NCI-H524 (cell line): ENCODE results near the gene ANKRD60.
A peak's percentile ranks its signal among the peaks of the same experiment; 100 is the strongest.

ENCODE experiments used
- DNase-seq, 2 experiments: peaks; one replicate each; lab custom pipeline; 2025; lab: John Stamatoyannopoulos, UW

The ANKRD60 gene, protein sequence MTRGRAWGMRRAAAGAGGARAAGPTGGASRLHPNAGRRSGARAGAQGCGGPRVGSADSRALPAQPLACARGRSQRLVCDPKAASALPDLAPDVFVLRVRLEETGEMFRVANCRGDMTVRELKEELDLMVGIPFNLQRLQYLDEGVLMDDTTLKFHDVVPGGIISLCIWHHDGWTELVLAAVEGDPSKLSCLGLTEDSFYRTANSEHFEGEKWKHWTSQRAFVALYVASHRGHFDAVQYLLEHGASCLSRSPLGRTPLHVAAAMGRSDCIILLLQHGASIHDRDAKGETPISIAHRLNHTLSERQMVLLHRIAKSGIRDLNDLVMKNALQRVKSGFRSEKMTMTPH

DNA sequence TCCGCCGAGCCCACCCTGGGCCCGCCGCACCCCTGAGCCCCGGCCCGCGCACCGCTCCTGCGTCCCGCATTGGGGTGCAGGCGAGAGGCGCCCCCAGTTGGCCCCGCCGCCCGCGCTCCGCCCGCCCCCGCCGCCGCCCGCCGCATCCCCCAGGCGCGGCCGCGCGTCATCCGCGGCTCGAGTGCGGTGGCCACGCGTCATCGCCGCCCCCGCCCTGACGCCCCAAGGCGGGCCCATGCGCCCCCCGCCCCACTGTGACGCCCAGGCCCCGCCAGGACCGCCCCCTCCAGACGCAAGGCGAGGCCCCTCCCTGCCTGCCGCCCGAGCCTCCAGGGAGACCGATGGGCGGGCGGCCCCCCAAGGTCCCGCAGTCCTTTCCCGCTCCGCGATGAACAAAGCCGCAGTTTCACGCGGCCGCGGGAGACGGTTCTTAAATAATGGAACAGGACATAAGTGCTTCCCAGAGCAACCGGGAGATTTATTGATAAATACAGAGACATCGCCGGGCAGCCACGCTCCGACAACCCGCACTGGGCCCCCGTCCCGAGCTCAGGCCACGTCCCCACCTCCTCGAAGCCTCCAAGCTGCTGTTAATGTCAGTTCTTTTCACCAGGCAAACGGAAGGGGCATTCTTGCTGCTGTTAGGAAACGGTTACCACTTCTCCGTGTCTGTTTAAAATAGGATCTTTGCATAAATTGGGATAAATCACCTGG lies at the start of gene ANKRD60:
Gene ANKRD60 (minus strand): TSS at position 170 of the 714 bp plus-strand sequence. CDS start 0 bp downstream, at position 170.
- DNase-seq, result peak; percentile 29 to 50

DNA sequence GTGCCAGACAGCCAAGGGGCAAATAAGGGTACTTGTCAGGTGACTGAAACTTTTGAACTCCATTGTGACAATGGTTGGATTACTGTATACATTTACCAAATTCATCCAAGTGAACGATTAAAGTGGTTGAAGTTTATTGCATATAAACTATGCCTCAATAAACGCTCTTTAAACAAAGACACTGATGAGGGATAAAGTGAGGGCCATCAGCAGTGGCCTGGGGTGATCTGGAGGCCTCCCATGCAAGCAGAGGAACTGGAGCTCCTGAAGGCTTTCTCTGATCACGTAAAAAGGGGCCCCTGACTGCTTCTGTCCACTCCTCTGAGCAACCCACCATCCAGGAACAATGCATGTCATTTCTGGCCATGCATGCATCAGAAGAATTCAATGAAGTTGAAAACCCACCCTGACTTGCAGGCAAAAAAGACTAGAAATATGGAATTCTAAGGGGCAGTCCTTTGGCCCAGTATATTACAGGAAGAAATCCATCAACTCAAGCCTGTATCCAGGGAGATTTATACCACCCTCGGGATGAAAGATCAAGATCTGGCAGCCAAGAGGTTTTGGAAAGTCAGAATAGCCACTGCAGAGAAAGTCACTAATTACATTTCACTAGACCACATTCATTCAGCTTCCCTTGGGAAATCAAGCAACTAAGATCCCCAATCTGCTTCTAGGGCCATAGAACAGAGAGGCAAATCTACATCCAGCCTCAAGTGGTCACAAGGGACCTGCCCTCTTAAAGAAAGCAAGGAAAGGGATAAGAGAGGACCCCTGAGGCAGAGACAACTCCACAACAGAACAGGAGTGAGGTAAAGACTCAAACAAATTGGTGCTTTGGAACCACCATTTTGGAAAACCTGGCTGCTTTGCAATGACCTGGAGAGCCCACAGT lies 49.4 kb upstream of the ANKRD60 start:
- DNase-seq, result peak; percentile 8 to 46

DNA sequence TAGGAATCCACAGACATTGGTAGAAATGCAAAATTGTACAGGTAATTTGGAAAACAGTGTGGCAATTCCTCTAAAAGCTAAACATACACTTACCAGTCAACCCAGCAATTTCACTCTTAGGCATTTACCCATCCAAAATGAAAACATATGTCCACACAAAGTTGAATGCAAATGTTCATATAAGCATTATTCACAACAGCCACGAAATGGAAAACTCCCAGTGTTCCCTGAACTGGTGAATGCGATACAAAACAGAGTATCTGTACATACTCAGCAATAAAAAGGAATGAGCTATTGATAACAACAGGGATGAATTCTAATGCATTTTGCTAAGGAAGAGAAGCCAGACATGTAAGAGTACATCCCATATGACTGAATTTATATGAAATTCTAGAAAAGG lies 48.7 kb upstream of the ANKRD60 start:
- DNase-seq, result no peak

DNA sequence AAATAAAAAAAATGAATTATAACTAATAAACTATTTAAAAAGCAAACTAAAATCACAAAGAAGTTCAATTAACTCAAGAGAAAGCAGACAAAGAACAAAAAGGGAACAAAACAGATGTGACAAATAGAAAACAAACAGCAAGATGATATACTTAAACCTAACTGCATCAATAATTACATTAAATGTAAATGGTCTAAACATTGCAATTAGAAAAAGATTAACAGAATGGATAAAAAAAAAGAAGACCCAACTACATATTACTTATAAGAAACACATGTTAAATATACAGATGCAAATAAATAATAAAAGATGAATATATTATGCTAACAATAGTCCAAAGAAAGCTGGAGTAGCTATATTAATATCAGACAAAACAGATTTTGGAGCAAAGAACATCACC lies 45.9 kb upstream of the ANKRD60 start:
- no peak for DNase-seq

DNA sequence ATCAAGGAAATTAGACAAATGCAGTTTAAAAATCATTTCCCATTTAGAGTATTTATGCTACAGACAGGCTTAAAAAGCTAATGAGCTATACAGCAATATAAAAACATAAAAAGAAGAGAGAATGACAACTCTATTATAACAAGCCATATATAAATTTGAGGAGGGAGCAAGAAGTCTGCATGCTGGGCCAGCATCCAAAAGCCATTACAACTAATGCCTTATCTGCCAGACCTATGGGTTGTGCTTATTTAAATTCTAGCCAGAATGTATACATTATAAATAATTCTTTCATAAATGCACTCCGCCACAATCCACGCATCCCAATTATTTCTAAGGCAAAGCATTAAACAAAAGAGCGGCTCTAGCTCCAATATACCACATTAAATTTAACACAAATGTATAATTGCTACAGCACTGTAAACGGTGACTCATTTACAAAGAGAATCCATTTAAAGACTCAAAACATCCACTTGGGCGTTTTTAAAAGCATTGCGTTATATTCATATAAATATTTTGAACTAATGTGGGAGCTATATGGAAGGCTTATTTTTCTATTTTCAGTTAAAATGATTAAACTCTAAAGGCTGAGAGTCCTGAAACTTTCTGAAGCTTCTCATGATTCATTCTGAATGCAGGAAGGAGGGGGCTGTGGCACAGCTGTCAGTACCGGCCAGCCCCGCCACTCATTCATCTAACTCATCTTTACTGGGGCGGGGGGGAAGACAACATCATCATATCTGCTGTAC lies 43.3 kb upstream of the ANKRD60 start:
- no peak for DNase-seq

DNA sequence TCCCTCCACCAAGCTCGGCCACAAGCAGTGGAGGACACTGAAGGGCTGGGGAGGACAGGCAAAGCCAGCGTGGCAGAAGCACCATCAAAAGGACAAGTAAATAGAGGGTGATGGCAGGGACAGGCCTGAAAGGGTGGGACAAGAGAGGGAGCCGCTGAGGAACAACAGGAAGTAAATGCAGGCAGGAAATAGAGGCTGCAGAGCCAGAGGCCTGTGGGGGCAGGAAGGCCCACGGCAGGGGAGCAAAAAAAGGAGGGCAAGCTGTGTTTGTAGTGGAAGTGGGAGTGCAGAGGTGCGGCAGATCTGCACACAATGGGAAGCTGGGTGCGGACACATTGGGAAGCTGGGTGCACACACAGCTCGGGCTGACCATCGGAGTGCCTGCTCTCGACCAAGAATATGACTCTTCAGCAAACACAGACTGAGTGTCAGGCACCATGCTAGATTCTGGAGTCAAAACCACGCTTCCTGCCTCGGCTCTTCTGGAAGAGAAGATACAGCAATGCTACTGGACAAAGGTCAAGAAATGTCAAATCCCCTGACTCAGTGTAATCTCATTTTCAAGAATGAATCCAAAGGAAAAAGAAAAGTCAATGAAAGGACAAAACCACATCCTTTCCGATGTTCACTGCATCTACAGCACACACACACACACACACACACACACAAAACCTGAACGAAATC lies 40.6 kb upstream of the ANKRD60 start:
- no peak for DNase-seq

DNA sequence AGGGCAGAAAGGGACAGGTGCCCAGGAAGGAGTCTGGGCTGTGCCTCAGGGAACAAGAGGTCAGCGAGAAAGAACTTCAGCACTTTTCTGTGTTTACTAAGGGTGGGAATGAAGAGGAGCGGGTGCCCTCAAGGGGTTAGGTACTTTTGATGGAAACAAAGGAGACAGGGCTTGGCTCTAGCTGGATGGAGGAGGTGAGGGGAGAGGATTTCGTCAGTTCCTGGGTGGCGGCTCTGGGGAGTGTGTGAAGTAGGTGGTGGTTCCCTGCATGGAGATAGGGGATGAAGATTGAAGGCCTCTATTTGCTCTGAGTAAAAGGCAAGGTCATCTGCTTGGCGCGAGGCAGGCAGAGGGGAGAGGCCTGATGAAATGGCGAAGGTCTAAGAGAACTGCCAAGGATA lies 40.0 kb upstream of the ANKRD60 start:
- no peak for DNase-seq

DNA sequence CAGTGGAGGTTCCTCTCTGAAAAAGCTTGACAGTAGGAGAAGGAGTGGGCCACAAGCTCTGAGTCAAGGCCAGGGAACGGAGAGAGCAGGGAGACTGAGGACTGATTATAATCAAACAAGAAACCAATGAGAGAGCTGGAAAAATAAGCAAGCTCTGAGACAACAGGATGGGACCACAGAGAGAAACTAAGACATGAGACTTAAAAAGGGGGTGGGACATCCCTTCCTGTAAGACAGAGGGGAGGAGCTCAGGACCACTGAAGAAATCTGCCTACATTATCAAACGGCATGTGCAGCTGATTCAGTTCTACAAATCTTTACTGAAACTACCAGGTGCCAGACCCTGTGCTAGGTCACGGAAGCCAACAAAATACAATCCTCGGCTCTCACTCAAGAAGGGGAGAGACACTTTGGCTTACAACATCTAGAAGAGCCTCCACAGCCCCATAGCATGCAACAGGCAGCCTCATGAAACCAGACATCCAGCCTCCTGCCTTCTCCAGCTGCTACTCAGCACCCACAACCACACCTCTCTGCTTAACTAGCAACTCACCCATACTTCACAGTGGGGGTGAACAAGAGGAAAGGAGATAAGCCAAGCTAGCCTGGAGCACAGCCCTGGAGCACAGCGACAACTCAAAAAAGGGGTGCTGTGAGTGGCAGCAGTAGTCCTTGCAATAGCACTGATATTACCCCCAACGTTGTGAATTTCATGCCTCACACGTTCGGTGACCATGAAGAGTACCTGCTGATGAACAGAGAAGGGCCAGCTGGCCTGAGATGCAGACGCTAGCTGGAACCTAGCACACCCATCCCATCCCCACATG lies 39.1 kb upstream of the ANKRD60 start:
- no peak for DNase-seq

DNA sequence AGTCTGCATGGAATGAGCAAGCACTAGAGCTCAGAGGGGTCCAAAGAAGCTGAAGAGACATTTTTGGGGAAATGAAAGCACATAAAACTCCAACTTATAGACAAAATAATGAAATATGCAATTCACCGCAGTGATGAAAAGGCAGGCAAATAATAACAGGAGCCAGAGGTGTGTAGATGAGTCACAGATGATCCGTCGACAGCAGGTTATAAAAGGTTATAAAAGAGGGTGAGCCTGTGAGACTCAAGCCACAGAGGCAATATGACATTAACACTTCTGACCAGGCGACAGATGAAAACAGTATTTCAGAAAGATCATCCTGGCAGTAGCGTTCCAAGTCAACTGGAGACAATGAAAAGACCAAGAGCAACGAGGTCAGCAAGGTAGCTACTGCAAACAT lies 35.8 kb upstream of the ANKRD60 start:
- no peak for DNase-seq

DNA sequence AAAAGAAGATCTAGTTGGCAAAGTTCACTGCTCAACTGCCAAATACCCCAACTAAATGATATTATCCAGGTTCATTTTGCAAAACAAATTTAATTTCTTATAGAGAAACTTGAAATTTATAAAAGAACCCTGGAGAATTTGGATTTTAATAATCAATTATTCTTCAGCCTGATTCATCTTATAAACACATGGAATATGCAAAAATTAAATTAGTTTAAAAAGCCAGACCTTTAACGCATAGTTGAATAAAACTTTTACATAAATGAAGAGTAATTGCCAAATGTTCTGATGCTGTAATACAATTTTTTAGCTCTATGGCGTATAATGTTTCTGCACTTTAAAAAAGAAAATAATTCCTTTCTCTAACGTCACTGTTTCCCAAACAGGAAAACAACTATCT lies 33.2 kb upstream of the ANKRD60 start:
- no peak for DNase-seq

DNA sequence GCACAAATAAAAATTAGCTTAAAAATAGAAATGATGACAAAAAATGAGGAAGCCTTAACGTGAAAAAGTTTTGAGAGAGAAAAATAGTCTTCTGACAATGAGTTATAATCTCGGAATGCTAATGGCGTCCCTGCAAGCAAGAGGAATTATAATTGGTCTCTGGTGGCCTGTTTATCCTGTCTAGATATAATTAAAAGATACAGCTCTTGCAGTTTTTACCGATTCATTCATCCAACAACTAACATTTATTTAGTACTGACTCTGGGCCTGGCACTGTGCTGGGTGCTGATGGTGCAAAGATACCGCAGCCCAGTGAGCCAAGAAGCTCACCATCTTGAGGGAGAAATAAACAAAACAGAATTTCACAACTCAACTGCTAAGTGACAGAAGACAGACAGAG lies 31.6 kb upstream of the ANKRD60 start:
- DNase-seq, result no peak

DNA sequence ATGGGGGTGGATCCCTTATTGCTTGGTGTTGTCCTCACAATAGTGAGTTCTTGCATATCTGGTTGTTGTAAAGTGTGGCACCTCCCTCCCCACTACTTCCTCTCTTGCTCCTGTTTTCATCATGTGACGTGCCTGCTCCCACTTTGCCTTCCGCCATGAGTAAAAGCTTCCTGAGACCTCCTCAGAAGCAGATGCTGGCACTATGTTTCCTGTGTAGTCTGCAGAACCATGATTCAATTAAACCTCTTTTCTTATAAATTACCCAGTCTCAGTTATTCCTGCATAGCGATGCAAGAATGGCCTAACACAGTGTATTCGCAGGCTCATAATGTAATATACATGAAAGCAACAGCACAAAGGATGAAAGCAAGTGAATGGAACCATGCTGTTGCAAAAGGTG lies 28.4 kb upstream of the ANKRD60 start:
- no peak for DNase-seq

DNA sequence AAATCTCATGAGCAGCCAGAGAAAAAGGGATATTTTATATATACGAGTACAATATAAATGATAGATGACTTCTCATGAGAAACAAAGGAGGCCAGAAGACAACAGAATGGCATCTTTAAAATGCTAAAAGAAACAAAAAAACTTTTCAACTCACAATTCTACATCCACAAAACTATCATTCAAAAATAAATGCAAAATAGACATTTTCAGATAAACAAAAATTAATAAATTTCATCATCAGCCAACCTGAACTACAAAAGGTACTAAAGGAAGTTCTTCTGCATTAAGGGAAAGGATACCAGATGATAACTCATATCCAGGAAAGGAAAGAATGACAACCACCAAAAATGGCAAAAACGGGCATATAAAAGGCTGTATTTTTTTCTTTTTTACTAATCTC lies 27.9 kb upstream of the ANKRD60 start:
- no peak for DNase-seq

DNA sequence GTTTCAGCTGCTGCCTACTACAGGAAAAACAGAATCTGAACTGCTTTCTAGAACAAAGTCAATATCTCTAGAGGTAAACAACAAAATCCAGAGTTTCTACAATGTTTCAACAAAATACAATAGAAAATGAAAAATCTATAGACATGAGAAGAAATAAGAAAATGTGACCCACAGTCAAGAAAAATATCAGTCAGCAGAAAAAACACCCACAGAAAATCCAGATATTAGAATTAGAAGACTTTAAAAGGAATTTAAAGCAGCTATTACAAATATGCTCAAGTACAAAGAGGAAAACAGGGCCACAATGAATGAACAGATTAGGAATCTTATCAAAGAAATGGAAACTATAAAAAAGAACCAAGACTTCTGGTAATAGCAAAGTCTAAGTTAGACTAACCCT lies 26.4 kb upstream of the ANKRD60 start:
- DNase-seq, result no peak

DNA sequence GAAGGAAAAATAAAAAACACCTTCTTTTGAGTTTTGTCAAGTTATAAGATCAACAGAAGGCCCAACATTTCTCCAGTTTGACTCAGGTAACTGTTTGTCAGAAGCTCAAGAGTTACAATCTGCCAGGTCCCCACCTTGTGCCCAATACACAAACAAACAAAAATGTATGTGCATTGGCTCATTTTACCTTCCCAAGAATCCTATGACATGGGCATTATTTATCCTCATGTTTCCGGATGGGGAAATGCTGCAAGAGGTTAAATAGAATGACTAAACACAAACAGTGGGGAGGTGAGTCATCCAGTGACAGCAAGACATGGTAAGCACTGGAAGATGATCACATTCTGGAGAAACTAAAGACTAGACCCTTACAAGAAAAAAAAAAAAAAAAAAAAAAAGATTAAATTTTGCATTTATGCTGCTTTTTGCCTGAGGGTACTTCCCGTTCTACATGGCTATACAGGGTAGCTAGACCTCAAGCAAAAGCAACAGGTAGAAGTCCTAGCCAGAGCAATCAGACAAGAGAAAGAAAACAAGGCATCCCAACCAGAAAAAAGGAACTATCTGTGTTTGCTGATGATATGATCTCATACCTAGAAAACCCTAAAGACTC lies 23.6 kb upstream of the ANKRD60 start:
- no peak for DNase-seq

DNA sequence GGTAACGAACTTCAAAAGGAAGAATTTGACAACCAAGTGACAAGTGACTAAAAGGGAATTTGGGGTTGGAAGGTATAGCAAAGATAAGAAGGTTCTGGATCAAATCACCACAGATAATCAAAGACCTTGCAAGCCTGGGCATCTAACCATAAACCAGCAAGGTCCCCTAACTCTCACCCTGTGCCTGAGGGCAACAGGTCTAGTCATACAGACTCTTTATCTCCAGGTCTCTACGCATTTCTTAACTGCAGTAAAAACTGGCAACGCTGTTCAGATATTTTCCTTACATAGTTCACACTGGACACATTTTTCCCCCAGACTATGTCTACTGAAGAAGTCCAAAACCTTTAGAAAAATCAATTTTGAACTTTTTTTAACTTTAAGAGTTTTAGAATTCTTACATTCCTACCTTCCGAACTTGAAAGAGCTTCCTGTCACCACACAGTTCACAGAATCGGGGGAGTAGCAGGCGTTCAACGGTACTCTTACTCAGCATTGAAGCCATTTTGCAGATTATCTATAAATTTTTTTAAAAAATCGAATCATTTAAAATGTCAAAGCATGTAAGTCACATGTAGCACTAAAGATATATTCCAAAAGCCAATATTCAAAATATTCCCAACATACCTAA lies 23.0 kb upstream of the ANKRD60 start:
- no peak for DNase-seq

DNA sequence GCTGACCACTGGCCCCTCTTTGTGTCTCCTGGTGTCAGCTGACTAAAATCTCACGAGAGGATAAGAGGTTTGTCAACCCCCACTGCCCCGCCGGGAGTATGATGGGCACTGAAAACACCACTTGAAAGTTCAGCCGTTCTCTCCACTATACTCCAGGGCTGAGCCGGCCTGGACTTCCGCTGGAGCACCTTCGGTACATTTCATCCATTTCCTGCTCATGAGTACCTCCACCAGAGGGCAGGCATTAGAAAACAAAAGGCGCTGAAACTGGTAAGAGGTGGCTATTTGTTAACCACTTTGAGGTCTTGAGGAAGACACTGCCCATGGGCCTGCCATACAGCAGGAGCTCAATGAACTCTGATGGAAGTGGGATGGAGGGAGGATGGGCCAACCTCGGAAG lies 17.9 kb upstream of the ANKRD60 start:
- DNase-seq, result no peak

DNA sequence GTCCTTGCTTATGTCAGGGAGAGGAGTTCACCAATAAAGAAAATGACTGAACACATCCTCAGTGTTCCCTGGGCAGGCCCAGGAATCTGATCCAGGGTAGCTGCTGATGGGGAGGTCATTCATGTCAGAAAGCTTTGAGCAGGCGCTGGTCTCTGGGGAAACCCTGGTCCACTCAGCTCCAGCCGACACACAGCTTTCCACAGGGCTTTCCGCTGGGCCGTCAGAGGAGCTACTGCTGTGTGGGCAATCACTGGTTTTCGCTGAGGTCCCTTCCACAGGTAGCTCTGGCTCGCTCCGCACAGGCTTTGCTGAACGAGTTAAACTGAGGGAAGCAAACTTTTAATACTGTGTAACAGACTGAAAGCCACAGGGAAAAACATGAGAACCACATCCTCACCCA lies 17.5 kb upstream of the ANKRD60 start:
- no peak for DNase-seq

DNA sequence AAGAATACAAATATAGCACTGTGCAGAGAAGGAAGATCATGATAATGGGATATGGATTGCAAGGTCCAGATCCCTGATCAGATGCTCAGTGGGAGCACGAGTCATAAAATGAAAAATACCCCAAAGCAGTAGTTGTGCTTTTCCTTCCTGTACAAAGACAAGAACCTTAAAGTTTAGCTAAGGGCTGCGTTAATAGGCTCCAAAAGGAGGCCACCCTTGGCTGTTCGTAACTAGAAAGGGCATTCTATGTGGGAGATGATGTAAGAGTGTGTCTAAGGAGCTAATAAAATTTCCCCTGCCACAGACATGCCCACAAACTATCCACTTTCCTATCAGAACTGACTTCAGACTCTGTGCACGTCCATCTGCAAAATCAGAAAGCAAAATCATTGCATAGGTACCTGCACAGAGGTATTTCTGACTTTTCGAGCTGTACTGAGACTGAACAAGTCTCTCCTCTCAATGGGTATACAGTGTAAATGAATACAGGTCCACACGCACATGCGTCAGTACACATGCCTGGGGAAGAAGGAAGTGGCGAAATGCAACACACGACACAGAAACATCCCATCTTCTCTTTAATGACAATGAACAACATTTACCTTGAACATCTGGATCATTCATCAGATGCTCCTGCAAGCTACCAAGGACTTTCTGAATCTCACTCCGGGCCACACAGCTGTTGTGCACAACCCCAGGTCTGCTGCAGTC lies 16.9 kb upstream of the ANKRD60 start:
- DNase-seq, result no peak
